ENCODE results near the gene AKAP13.

GRCh38 chr15:85618228-85618505 lies 237.8 kb downstream of the AKAP13 start:
- TF ChIP-seq GATA3 (IDR thresholded peaks at IDR 0.05; ENCODE audit: low read depth, low read length) = no peak
- no peak for TF ChIP-seq GATA2 (IDR thresholded peaks at IDR 0.05; ENCODE audit: low read depth, low read length)
